Loucy (cell line): ENCODE measurements around the gene FBXL19.

Experiments
- H2AFZ ChIP-seq: fragments of 200-600 bp; sonication (generic); 2 replicates; pipeline ENCODE4 v1.6.0; 2016; ENCODE audit warnings: antibody characterized with exemption, mild to moderate bottlenecking, low read length, moderate library complexity
- H3F3A ChIP-seq: fragments of 200-600 bp; 2 replicates; pipeline ENCODE4 v1.6.0; 2016; ENCODE audit warnings: antibody characterized with exemption, low read depth, mild to moderate bottlenecking
- H3K27me3 ChIP-seq: fragments of 200-600 bp; sonication (generic); 2 replicates; pipeline ENCODE4 v1.6.1; 2014; ENCODE audit warnings: low read length, mild to moderate bottlenecking; ENCODE audit not compliant: insufficient read depth, poor library complexity, severe bottlenecking
- H3K36me3 ChIP-seq: fragments of 200-600 bp; sonication (generic); 2 replicates; pipeline ENCODE4 v1.6.1; 2016; ENCODE audit warnings: low read length; ENCODE audit not compliant: insufficient read depth
- H3K4me1 ChIP-seq: fragments of 200-600 bp; sonication (generic); 2 replicates; pipeline ENCODE4 v1.5.1; 2014; ENCODE audit warnings: low read length, mild to moderate bottlenecking; ENCODE audit not compliant: insufficient read depth, poor library complexity, severe bottlenecking
- H3K4me2 ChIP-seq: fragments of 200-600 bp; sonication (generic); 2 replicates; pipeline ENCODE4 v1.6.0; 2014; ENCODE audit warnings: antibody characterized with exemption, low read length, low read depth, mild to moderate bottlenecking; ENCODE audit not compliant: poor library complexity, severe bottlenecking
- H3K4me3 ChIP-seq: fragments of 200-600 bp; sonication (generic); 2 replicates; pipeline ENCODE4 v1.5.1; 2014; ENCODE audit warnings: low read length, mild to moderate bottlenecking, mixed read lengths; ENCODE audit not compliant: poor library complexity, severe bottlenecking
- H3K79me2 ChIP-seq: fragments of 200-600 bp; sonication (generic); 2 replicates; pipeline ENCODE4 v1.6.1; 2014; ENCODE audit warnings: low read length; ENCODE audit not compliant: insufficient read depth
- H3K9ac ChIP-seq: fragments of 200-600 bp; sonication (generic); 2 replicates; pipeline ENCODE4 v1.6.0; 2014; ENCODE audit warnings: mild to moderate bottlenecking, low read depth, low read length, moderate library complexity; ENCODE audit not compliant: poor library complexity, severe bottlenecking
- H3K9me2 ChIP-seq: fragments of 200-600 bp; sonication (generic); replicated peaks from 2 replicates; pipeline ENCODE4 v1.6.1; 2016; ENCODE audit warnings: low read depth, low read length, mixed read lengths
- H3K9me3 ChIP-seq: fragments of 200-600 bp; sonication (generic); 2 replicates; pipeline ENCODE4 v1.6.1; 2014; ENCODE audit warnings: mild to moderate bottlenecking, antibody characterized with exemption, low read length, low read depth; ENCODE audit not compliant: insufficient read depth
- H4K20me1 ChIP-seq: fragments of 200-600 bp; sonication (generic); 2 replicates; pipeline ENCODE4 v1.6.0; 2014; ENCODE audit warnings: antibody characterized with exemption, low read length, mild to moderate bottlenecking; ENCODE audit not compliant: insufficient read depth, poor library complexity, severe bottlenecking
- EZH2phosphoT487 ChIP-seq: fragments of 200-600 bp; IDR thresholded peaks from 2 replicates; pipeline ENCODE4 v1.6.1; 2018; ENCODE audit warnings: antibody characterized with exemption, mild to moderate bottlenecking, moderate library complexity, borderline replicate concordance
- TF ChIP-seq, protein P1 (sequence below): fragments of 200-600 bp; sonication (generic); conservative IDR thresholded peaks from 2 replicates; pipeline ENCODE4 v1.5.1; 2014; ENCODE audit warnings: mild to moderate bottlenecking, antibody characterized with exemption, low read length

The FBXL19 gene, protein sequence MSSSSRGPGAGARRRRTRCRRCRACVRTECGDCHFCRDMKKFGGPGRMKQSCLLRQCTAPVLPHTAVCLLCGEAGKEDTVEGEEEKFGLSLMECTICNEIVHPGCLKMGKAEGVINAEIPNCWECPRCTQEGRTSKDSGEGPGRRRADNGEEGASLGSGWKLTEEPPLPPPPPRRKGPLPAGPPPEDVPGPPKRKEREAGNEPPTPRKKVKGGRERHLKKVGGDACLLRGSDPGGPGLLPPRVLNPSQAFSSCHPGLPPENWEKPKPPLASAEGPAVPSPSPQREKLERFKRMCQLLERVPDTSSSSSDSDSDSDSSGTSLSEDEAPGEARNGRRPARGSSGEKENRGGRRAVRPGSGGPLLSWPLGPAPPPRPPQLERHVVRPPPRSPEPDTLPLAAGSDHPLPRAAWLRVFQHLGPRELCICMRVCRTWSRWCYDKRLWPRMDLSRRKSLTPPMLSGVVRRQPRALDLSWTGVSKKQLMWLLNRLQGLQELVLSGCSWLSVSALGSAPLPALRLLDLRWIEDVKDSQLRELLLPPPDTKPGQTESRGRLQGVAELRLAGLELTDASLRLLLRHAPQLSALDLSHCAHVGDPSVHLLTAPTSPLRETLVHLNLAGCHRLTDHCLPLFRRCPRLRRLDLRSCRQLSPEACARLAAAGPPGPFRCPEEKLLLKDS

DNA sequence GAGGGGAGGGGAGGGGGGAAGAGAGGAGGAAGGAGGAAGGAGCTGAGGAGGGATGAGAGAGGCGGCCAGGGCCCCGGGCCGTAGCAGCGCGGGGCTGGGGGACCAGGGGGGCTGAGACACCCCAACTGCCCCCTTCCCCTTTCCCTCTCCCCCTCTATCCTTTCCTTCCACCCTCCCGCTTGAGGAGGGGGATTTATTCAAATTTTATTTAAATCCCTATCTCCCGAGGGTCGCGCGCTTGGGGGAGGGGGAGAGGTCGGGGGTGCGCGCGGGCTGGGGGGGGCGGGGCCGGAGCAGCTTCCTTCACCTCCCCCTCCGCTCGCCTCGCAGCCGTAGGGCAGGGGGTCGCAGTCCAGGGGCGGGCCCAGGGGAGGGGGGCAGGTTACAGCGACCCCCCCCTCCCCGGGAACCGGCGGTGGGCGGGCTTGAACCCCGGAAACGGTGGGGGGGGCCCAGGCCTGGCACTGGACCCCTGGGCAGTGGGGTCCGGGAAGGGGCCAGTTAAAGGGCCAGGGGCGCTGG, at the start of gene FBXL19:
Gene FBXL19 (plus strand): TSS at position 19 of the 522 bp plus-strand sequence. CDS start 2,183 bp downstream, outside the sequence.
- Histone ChIP-seq H3K36me3 (no peaks in the 10 kb centered on the region), H3F3A (no peaks in the 10 kb centered on the region), H3K9ac (peak within 1 kb of the TSS; percentile 83), H4K20me1 (peaks cover 14% of the 10 kb centered on the region), H3K79me2 (peaks cover 40% of the 10 kb centered on the region), H3K4me3 (peak within 1 kb of the TSS; percentile 82), H3K4me1 (peaks cover 29% of the 10 kb centered on the region), H3K27me3 (no peaks in the 10 kb centered on the region), H3K9me3 (no peaks in the 10 kb centered on the region), H3K4me2 (peak within 1 kb of the TSS; percentile 100), H2AFZ (peak within 1 kb of the TSS; percentile 90), H3K9me2 (no peaks in the 10 kb centered on the region)
- TF ChIP-seq EZH2phosphoT487 = no peak
- TF ChIP-seq, protein P1, sequence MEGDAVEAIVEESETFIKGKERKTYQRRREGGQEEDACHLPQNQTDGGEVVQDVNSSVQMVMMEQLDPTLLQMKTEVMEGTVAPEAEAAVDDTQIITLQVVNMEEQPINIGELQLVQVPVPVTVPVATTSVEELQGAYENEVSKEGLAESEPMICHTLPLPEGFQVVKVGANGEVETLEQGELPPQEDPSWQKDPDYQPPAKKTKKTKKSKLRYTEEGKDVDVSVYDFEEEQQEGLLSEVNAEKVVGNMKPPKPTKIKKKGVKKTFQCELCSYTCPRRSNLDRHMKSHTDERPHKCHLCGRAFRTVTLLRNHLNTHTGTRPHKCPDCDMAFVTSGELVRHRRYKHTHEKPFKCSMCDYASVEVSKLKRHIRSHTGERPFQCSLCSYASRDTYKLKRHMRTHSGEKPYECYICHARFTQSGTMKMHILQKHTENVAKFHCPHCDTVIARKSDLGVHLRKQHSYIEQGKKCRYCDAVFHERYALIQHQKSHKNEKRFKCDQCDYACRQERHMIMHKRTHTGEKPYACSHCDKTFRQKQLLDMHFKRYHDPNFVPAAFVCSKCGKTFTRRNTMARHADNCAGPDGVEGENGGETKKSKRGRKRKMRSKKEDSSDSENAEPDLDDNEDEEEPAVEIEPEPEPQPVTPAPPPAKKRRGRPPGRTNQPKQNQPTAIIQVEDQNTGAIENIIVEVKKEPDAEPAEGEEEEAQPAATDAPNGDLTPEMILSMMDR = no peak

DNA sequence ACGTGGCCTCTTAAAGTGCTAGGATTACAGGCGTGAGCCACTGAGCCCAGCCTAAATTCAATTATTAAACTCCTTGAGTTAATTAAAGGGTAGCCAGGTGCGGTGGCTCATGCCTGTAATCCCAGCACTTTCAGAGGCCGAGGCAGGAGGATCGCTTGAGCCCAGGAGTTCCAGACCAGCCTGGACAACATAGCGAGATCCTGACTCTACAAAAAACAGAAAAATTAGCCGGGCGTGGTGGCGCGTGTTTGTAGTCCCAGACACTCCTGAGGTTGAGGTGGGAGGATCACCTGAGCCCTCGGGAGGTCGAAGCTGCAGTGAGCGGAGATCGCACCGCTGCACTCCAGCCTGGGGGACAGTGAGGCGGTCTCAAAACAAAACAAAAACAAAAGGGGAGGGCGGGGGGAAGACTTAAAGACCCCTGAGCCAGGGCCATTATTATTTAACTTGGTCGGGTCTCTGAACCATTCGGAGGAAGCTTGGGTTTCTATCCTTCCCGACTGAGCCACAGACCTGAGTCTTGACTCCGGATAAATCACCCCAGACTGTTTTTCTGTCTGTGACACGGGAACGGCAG, 49.0 kb upstream of the FBXL19 start:
- peak overlapping the region; percentile 84 for H2AFZ ChIP-seq

More for the DNA sequence above, 49.0 kb upstream of the FBXL19 start:
- Histone ChIP-seq H4K20me1 (no peaks in the 10 kb centered on the region), H3K4me1 (peaks cover 12% of the 10 kb centered on the region), H3K9ac (peak overlapping the region; percentile 97), H3K9me2 (no peaks in the 10 kb centered on the region), H3K4me2 (peak overlapping the region; percentile 97), H3K4me3 (peak overlapping the region; percentile 89), H3K79me2 (peaks cover 45% of the 10 kb centered on the region), H3K27me3 (no peaks in the 10 kb centered on the region), H3F3A (no peaks in the 10 kb centered on the region; the same call in 1 of the 2 replicates), H3K36me3 (no peaks in the 10 kb centered on the region), H3K9me3 (no peaks in the 10 kb centered on the region)
- TF ChIP-seq EZH2phosphoT487 = no peak
- TF ChIP-seq, protein P1 = no peak
